Endothelial cell of umbilical vein (primary cell): ENCODE results near the gene CREG1. TPM values are rescaled to one million over a fixed set of nuclear protein-coding genes. Genes with fewer than 3 reads are reported as not detected.

ENCODE experiments used
- BruUV-seq: library from RNA; stranded (reverse); fragments of 400-500 nt; replicated peaks from 2 replicates; lab custom pipeline; 2021; lab: Mats Ljungman, UMichigan
- CTCF ChIA-PET: fragments of 300-600, 350-600 bp; sonication (Branson Sonifier 250); formaldehyde crosslinking; loops from one replicate; lab custom pipeline; 2021; ENCODE audit warnings: antibody characterized with exemption, inconsistent platforms; lab: Charles Lee
- POLR2A ChIA-PET: fragments of 300-600, 350-600 bp; sonication (Branson Sonifier 250); formaldehyde crosslinking; loops from one replicate; lab custom pipeline; 2021; ENCODE audit warnings: antibody characterized with exemption, inconsistent platforms; lab: Charles Lee
- DNase-seq: peaks from one replicate; pipeline ENCODE4 v3.0.0-alpha.2; 2011; ENCODE audit warnings: low read depth, low spot score
- FAIRE-seq: peaks from 2 replicates; lab custom pipeline; 2011; peaks lifted over from hg19 to GRCh38; lab: Jason Lieb, UNC
- H2AFZ ChIP-seq: 2 replicates; pipeline ENCODE4 v1.6.0; 2012; ENCODE audit warnings: low read depth, low read length, control low read depth, inconsistent platforms
- H3K27ac ChIP-seq: 2 replicates; pipeline ENCODE4 v1.5.1; 2011; ENCODE audit warnings: low read depth, mild to moderate bottlenecking, control low read depth, low read length, moderate library complexity; ENCODE audit not compliant: insufficient read depth
- H3K27me3 ChIP-seq, 2 experiments: 2 replicates each; pipeline versions ENCODE4 v1.6.0 to v1.6.1; 2011; ENCODE audit warnings: low read length in 2 of 2, mixed read lengths in 1 of 2; ENCODE audit not compliant: control insufficient read depth in 2 of 2, insufficient read depth in 2 of 2
- H3K36me3 ChIP-seq, 2 experiments: 2 replicates in 1 of 2; 3 replicates in 1 of 2; pipeline ENCODE4 v1.5.1; 2011; ENCODE audit warnings: low read length in 2 of 2, mild to moderate bottlenecking in 1 of 2, moderate library complexity in 1 of 2; ENCODE audit not compliant: control insufficient read depth in 2 of 2, insufficient read depth in 2 of 2; ENCODE audit errors: extremely low read depth in 1 of 2
- H3K4me1 ChIP-seq: 3 replicates; pipeline ENCODE4 v1.5.1; 2011; ENCODE audit warnings: mild to moderate bottlenecking, low read length; ENCODE audit not compliant: control insufficient read depth, insufficient read depth; ENCODE audit errors: extremely low read depth
- H3K4me2 ChIP-seq: 2 replicates; pipeline ENCODE4 v1.6.1; 2011; ENCODE audit warnings: low read length, control low read depth, mixed read lengths; ENCODE audit not compliant: insufficient read depth
- H3K4me3 ChIP-seq, 3 experiments: fragments of 200-600 bp in 1 of 3; sonication (generic), shearing (Covaris generic) in 1 of 3; replicated peaks in 1 of 3; 2 replicates each; pipeline ENCODE4 v1.5.1; 2011 to 2016; ENCODE audit warnings: control low read depth in 3 of 3, low read length in 3 of 3, mild to moderate bottlenecking in 2 of 3, inconsistent platforms in 1 of 3, low read depth in 1 of 3, moderate library complexity in 1 of 3; ENCODE audit not compliant: insufficient read depth in 1 of 3
- H3K79me2 ChIP-seq: 2 replicates; pipeline ENCODE4 v1.6.0; 2012; ENCODE audit warnings: low read length, inconsistent platforms; ENCODE audit not compliant: control insufficient read depth, insufficient read depth
- H3K9ac ChIP-seq: replicated peaks from 2 replicates; pipeline ENCODE3; 2011; ENCODE audit warnings: low read length, control low read depth; ENCODE audit not compliant: insufficient read depth; ENCODE audit errors: extremely low read depth
- H3K9me1 ChIP-seq: replicated peaks from 3 replicates; pipeline ENCODE4 v1.6.0; 2011; ENCODE audit warnings: mild to moderate bottlenecking, low read length; ENCODE audit not compliant: control insufficient read depth, insufficient read depth; ENCODE audit errors: extremely low read depth
- H3K9me3 ChIP-seq: replicated peaks from 2 replicates; pipeline ENCODE4 v1.5.1; 2012; ENCODE audit warnings: low read length, inconsistent platforms; ENCODE audit not compliant: control insufficient read depth, insufficient read depth
- H4K20me1 ChIP-seq: replicated peaks from 2 replicates; pipeline ENCODE3; 2011; ENCODE audit warnings: mild to moderate bottlenecking, low read length; ENCODE audit not compliant: control insufficient read depth, insufficient read depth; ENCODE audit errors: extremely low read depth
- EZH2 ChIP-seq: IDR thresholded peaks from 2 replicates; pipeline ENCODE4 v1.6.1; 2012; ENCODE audit warnings: borderline replicate concordance, low read depth, mild to moderate bottlenecking, moderate library complexity, low read length, inconsistent platforms; ENCODE audit not compliant: severe bottlenecking
- FOS ChIP-seq: IDR thresholded peaks from 2 replicates; pipeline ENCODE4 v1.6.1; 2011; ENCODE audit warnings: mild to moderate bottlenecking, low read length, moderate library complexity, borderline replicate concordance; ENCODE audit not compliant: insufficient read depth
- GATA2 ChIP-seq: IDR thresholded peaks from 2 replicates; pipeline ENCODE4 v1.7.0; 2011; ENCODE audit warnings: low read depth, mild to moderate bottlenecking, moderate library complexity, mixed read lengths, low read length; ENCODE audit not compliant: insufficient read length, insufficient read depth
- JUN ChIP-seq: IDR thresholded peaks from 2 replicates; pipeline ENCODE4 v1.6.1; 2011; ENCODE audit warnings: borderline replicate concordance, low read depth; ENCODE audit not compliant: insufficient read length, insufficient read depth
- MYC ChIP-seq: IDR thresholded peaks from one replicate; pipeline ENCODE4 v1.6.1; 2011; ENCODE audit warnings: mild to moderate bottlenecking, low read depth, low read length
- POLR2A ChIP-seq: IDR thresholded peaks from 2 replicates; pipeline ENCODE4 v1.6.1; 2012; ENCODE audit warnings: low read depth, mild to moderate bottlenecking, control low read depth, low read length
- POLR2AphosphoS5 ChIP-seq: IDR thresholded peaks from 2 replicates; pipeline ENCODE4 v1.6.1; 2012; ENCODE audit warnings: low read depth, mild to moderate bottlenecking, control low read depth, low read length, moderate library complexity; ENCODE audit not compliant: insufficient read depth
- dilution Hi-C: fragments of 300-500 bp; cut with MboI; formaldehyde crosslinking; loops from one replicate; pipeline ENCODE4 v1.15.0; 2019; ENCODE audit warnings: low sequenced_read_pairs; ENCODE audit not compliant: extremely low pct_ligation_motif_present
- intact Hi-C: fragments of 100-400 bp; cut with micrococcal nuclease; formaldehyde crosslinking; loops from one replicate; pipeline ENCODE4 v1.10.0; 2022
- polyA plus RNA-seq, 4 experiments: library from polyadenylated mRNA; depleted of rRNA in 3 of 4; stranded (reverse) in 3 of 4; unstranded in 1 of 4; fragments of >200 nt; gene quantifications; 2 replicates each; pipeline versions ENCODE4 v1.2.1 to v1.2.3, GENCODE V29; 2011 to 2012; ENCODE audit warnings: missing spikeins in 1 of 4
- total RNA-seq: library from RNA; stranded (reverse); gene quantifications from 2 replicates; pipeline ENCODE4 v1.2.3, GENCODE V29; 2021
- TF ChIP-seq, protein P1 (sequence below), 2 donors: IDR thresholded peaks; 1 replicate in 1 of 2; 2 replicates in 1 of 2; pipeline ENCODE4 v1.5.1; 2011; ENCODE audit warnings: low read length in 2 of 2, mild to moderate bottlenecking in 2 of 2, moderate library complexity in 2 of 2, control low read depth in 1 of 2, inconsistent platforms in 1 of 2, low read depth in 1 of 2; ENCODE audit not compliant: insufficient read depth in 1 of 2; ENCODE audit errors: extremely low read depth in 1 of 2
- TF ChIP-seq, protein P2 (sequence below): IDR thresholded peaks from 2 replicates; pipeline ENCODE4 v1.6.1; 2011; ENCODE audit not compliant: insufficient read depth, insufficient read length

CREG1 gene
- total and polyA plus RNA-seq, 2 donors (not counting 3 experiments of a cell fraction or from before 2014, with no cell fraction given), result 10.3 to 15.8 TPM

DNA sequence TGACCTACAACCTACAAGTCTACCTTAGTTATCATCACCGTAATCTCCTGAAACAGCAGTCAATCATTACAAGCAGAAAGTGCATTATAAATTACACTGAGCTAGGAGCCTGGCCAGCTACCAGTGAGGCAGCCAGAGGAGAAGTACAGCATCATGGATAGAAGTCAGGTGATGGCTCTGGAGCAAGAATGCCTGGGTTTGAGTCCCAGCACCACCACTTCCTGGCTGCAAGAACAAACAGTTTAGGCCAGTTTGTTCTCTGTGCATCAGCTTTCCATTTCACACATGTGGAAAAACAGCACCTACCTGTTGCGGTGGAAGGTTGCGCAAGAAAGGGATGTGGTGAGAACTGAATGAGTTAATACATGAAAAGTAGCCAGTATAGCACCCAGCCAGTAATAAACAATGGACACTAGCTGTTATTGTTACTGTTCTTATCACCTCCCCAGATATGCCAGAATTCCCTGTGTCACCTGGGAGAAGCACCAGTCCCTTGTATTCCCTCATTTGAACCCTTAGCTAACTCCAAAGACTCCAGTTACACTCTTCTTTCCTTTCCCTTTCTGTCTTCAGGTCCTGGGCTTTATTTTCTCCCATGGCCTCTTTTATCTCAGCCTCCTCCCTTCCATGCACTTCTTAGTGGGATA, 9.0 kb downstream of the CREG1 start:
- Histone ChIP-seq H3K9ac (no peak overlapping the region), H3K4me3 (no peak overlapping the region), H3K79me2 (no peaks in the 10 kb centered on the region), H3K36me3 (no peaks in the 10 kb centered on the region), H3K4me2 (no peak overlapping the region), H3K4me1 (no peaks in the 10 kb centered on the region), H3K9me3 (no peaks in the 10 kb centered on the region), H3K9me1 (no peaks in the 10 kb centered on the region), H3K27me3 (no peaks in the 10 kb centered on the region), H2AFZ (no peak overlapping the region), H4K20me1 (no peaks in the 10 kb centered on the region), H3K27ac (no peak overlapping the region)
- dilution Hi-C loops (no loop called here), intact Hi-C loops (no loop called here)
- POLR2A ChIA-PET, result interaction anchor here (0.5 kb wide), 1 partner anchor 44 kb away, joined by 3 read pairs; no protein-coding TSS in a partner anchor
- FAIRE-seq (no peak), DNase-seq (no peak)
- TF ChIP-seq JUN, result no peak
- no peak for TF ChIP-seq FOS
- TF ChIP-seq, protein P1, sequence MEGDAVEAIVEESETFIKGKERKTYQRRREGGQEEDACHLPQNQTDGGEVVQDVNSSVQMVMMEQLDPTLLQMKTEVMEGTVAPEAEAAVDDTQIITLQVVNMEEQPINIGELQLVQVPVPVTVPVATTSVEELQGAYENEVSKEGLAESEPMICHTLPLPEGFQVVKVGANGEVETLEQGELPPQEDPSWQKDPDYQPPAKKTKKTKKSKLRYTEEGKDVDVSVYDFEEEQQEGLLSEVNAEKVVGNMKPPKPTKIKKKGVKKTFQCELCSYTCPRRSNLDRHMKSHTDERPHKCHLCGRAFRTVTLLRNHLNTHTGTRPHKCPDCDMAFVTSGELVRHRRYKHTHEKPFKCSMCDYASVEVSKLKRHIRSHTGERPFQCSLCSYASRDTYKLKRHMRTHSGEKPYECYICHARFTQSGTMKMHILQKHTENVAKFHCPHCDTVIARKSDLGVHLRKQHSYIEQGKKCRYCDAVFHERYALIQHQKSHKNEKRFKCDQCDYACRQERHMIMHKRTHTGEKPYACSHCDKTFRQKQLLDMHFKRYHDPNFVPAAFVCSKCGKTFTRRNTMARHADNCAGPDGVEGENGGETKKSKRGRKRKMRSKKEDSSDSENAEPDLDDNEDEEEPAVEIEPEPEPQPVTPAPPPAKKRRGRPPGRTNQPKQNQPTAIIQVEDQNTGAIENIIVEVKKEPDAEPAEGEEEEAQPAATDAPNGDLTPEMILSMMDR (IDR thresholded peaks at IDR 0.05; ENCODE audit: extremely low read depth in 1 of 2, insufficient read depth in 1 of 2, low read depth in 1 of 2, low read length in 2 of 2), result no peak
- no peak for TF ChIP-seq POLR2AphosphoS5
- no peak for TF ChIP-seq MYC
- TF ChIP-seq EZH2, result no peak
- TF ChIP-seq, protein P2, sequence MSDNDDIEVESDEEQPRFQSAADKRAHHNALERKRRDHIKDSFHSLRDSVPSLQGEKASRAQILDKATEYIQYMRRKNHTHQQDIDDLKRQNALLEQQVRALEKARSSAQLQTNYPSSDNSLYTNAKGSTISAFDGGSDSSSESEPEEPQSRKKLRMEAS, result no peak
- TF ChIP-seq GATA2, result no peak
- no peak for TF ChIP-seq POLR2A
- BruUV-seq, result no TSS peak
- CTCF ChIA-PET, result interaction anchor here (1.2 to 1.8 kb wide), 2 partner anchors 9 to 11 kb away, joined by 3 to 5 read pairs; partner anchors contain the start of gene CREG1
